ENCODE measurements around the gene AP2S1.

GRCh38 chr19:46844067-46844489 lies 6.6 kb downstream of the AP2S1 start:
- no peak for TF ChIP-seq CTCF (optimal IDR thresholded peaks at IDR 0.05 in 1 of 3, IDR thresholded peaks at IDR 0.05 in 1 of 3, conservative IDR thresholded peaks at IDR 0.05 in 1 of 3; ENCODE audit: extremely low read depth in 1 of 3, insufficient read depth in 2 of 3, low read length in 3 of 3)
- TF ChIP-seq EZH2 (IDR thresholded peaks at IDR 0.05; ENCODE audit: low read length) = no peak

Data from keratinocyte (primary cell).